ENCODE results near the gene NUMA1. TPM values are rescaled to one million over a fixed set of nuclear protein-coding genes. Genes with fewer than 3 reads are reported as not detected.

The NUMA1 gene
- total and polyA plus RNA-seq, 4 donors: 79.9 to 277 (median 164) TPM

DNA sequence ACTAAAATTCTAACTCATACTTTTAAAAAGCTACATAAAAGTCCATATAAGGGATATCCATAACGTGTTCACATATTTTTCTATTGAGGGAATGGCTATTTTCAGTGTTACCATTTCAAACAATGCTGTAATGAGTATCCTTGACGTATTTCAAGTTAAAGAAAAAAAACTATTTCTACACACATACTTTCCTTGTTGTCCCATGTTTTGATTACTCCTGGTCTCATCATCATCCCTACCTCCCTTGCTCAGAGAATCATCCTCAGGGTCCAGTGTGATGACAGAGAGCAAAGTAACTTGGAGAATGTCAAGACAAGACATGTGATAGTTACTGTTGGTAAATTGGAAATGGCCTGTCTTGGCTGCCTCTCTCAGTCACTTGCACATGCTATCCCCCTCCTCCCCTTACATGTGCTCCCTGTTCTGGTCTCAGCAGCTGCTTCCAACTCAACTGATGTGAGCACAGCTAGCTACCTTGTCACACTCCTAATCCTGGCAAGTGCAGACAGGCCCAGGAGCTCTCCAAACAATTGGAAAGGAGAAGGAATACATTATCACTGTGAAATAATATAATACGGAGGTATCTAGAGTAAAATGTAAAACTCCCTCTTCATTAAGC is 21.8 kb downstream of the NUMA1 start:
- Histone ChIP-seq H3K27ac (ENCODE audit: low read depth in 1 of 2, low read length in 1 of 2) (no peak overlapping the region), H3K4me1 (ENCODE audit: control insufficient read depth in 5 of 5, insufficient read depth in 5 of 5, low read length in 5 of 5) (peaks cover 0 to 2% (median 0%) of the 10 kb centered on the region in 5 donors), H3K9ac (ENCODE audit: insufficient read depth in 1 of 2, low read length in 2 of 2) (no peak overlapping the region), H3K9me3 (ENCODE audit: control insufficient read depth in 4 of 4, insufficient read depth in 3 of 4, low read length in 3 of 4) (no peaks in the 10 kb centered on the region), H3K27me3 (ENCODE audit: control insufficient read depth in 3 of 3, insufficient read depth in 3 of 3, low read length in 2 of 3) (no peaks in the 10 kb centered on the region), H3K4me3 (no peak overlapping the region), H3K36me3 (ENCODE audit: control insufficient read depth in 4 of 4, insufficient read depth in 4 of 4, low read length in 4 of 4) (peaks cover 0 to 6% (median 0%) of the 10 kb centered on the region in 4 donors)
- no peak for TF ChIP-seq CTCF (IDR thresholded peaks at IDR 0.05; ENCODE audit: control extremely low read depth, extremely low read depth)
- DNase-seq (no peak), ATAC-seq (ENCODE audit: insufficient read depth, low FRiP score) (no peak)
- WGBS, 2 donors: 89 to 93% methylated on average over 3 of the region's 3 CpGs

- Histone ChIP-seq H3K9me3 (ENCODE audit: control insufficient read depth in 4 of 4, insufficient read depth in 3 of 4, low read length in 3 of 4) (no peaks in the 10 kb centered on the region), H3K36me3 (ENCODE audit: control insufficient read depth in 4 of 4, insufficient read depth in 4 of 4, low read length in 4 of 4) (no peaks in the 10 kb centered on the region), H3K9ac (ENCODE audit: insufficient read depth in 1 of 2, low read length in 2 of 2) (peak overlapping the region in 1 of 2 donors; percentile 52), H3K27me3 (ENCODE audit: control insufficient read depth in 3 of 3, insufficient read depth in 3 of 3, low read length in 2 of 3) (no peaks in the 10 kb centered on the region), H3K4me1 (ENCODE audit: control insufficient read depth in 5 of 5, insufficient read depth in 5 of 5, low read length in 5 of 5) (peaks cover 0 to 26% (median 7%) of the 10 kb centered on the region in 5 donors), H3K27ac (ENCODE audit: low read depth in 1 of 2, low read length in 1 of 2) (peak overlapping the region in 1 of 2 donors; percentile 49), H3K4me3 (no peak overlapping the region)
- WGBS, 2 donors: 87 to 90% methylated on average over 3 of the region's 3 CpGs
- DNase-seq (peak in 1 of 3 donors; percentile 61), ATAC-seq (ENCODE audit: insufficient read depth, low FRiP score) (no peak)
- no peak for TF ChIP-seq CTCF (IDR thresholded peaks at IDR 0.05; ENCODE audit: control extremely low read depth, extremely low read depth)
These were observed 31.4 kb downstream of the NUMA1 start for GRCh38 chr11:72048766-72049460.

GRCh38 chr11:72045849-72046248 is 34.5 kb downstream of the NUMA1 start:
- peak overlapping the region in 1 of 2 donors; percentile 56 for H3K27ac ChIP-seq (ENCODE audit: low read depth in 1 of 2, low read length in 1 of 2)
- peaks cover 2 to 49% (median 19%) of the 10 kb centered on the region in 5 donors for H3K4me1 ChIP-seq (ENCODE audit: control insufficient read depth in 5 of 5, insufficient read depth in 5 of 5, low read length in 5 of 5)
- H3K9ac ChIP-seq (ENCODE audit: insufficient read depth in 1 of 2, low read length in 2 of 2): no peak overlapping the region
- DNase-seq (peak; percentile 87 to 95 (median 91)), ATAC-seq (ENCODE audit: insufficient read depth, low FRiP score) (no peak)
- H3K36me3 ChIP-seq (ENCODE audit: control insufficient read depth in 4 of 4, insufficient read depth in 4 of 4, low read length in 4 of 4): no peaks in the 10 kb centered on the region
- no peaks in the 10 kb centered on the region for H3K27me3 ChIP-seq (ENCODE audit: control insufficient read depth in 3 of 3, insufficient read depth in 3 of 3, low read length in 2 of 3)
- WGBS, 2 donors: 81 to 83% methylated on average over 5 of the region's 5 CpGs
- TF ChIP-seq CTCF (IDR thresholded peaks at IDR 0.05; ENCODE audit: control extremely low read depth, extremely low read depth): no peak
- no peaks in the 10 kb centered on the region for H3K9me3 ChIP-seq (ENCODE audit: control insufficient read depth in 4 of 4, insufficient read depth in 3 of 4, low read length in 3 of 4)
- no peak overlapping the region for H3K4me3 ChIP-seq
